ENCODE results near the gene RIC8B.

RIC8B gene

DNA sequence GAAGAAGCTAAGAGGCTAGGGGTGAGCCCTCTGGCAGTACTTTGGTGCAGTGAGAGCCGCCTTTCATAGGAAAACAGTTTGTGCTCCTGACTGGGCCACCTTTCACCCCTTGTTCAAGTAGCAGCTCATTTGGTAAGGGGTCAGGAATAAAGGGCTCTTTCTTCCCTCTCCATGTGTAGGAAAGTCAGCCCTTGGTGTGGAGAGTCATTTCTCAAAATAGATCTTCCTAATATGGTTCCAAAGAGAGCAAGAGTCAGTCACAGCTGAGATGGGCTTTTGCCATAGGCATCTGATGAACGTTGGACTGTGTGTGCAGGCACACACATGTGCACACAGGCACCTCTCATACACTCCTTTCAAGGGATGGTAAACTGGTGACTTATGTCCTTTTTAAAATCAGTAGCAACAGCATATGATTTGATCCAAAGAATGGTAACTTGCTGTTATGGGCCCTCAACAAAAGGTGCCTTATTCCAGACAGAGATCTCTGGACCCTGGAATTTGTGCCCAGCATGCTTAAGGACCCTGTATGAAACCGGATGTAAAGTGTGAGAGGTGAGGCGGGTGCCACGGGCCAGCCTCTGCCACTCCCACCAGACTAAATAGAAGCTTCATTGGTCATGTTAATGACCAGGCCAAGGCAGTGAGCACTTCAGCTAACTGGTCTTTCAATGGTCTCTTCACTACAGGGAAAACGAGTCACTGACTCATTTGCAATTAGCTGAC lies 16.7 kb upstream of the RIC8B start:
- in situ Hi-C loops (cut with MboI; ENCODE audit: low pct_unique_long_range_greater_than_20kb, low sequenced_read_pairs, unreplicated experiment), result no loop called here
- DNase-seq (ENCODE audit: low spot score), result no peak
- TF ChIP-seq, protein P1, sequence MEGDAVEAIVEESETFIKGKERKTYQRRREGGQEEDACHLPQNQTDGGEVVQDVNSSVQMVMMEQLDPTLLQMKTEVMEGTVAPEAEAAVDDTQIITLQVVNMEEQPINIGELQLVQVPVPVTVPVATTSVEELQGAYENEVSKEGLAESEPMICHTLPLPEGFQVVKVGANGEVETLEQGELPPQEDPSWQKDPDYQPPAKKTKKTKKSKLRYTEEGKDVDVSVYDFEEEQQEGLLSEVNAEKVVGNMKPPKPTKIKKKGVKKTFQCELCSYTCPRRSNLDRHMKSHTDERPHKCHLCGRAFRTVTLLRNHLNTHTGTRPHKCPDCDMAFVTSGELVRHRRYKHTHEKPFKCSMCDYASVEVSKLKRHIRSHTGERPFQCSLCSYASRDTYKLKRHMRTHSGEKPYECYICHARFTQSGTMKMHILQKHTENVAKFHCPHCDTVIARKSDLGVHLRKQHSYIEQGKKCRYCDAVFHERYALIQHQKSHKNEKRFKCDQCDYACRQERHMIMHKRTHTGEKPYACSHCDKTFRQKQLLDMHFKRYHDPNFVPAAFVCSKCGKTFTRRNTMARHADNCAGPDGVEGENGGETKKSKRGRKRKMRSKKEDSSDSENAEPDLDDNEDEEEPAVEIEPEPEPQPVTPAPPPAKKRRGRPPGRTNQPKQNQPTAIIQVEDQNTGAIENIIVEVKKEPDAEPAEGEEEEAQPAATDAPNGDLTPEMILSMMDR (IDR thresholded peaks at IDR 0.05; ENCODE audit: extremely low read depth, insufficient read depth, missing control alignments), result no peak

DNA sequence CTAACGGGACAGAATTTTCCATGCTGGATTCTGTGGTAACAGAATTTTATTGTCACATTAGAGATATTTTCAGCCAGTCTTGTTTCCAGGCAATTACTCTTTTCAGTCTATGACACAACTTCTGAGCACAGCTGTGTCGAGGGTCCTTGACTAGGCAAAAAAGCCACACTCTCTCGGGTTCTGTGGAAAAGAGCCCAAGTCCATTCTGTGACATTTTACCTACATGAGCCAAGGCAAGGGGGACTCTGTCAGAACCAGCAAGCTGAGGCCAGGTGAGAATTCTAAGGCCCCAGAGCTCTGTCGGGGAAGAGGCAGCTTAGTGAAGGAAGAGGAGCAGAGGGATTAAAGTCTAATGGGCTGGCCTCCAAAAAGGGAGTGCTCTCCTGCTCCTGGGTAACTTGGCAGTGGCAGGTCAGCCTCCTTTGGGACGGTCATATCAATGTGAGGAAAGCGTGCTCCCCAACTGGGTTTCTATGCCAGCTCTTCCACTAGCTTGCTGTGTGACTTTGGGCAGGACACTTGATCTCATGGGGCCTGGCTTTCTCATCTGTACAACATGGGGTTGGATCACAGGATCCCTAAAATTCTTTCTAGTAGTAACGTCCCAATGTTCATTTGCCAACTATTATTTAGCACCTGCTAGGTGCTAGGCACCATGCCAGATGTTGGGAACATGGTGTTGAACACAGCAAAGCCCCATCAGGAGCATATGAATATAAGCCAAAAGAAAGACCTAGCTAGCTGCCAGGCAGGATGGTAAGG lies 16.0 kb upstream of the RIC8B start:
- in situ Hi-C loops (cut with MboI; ENCODE audit: low pct_unique_long_range_greater_than_20kb, low sequenced_read_pairs, unreplicated experiment), result no loop called here
- TF ChIP-seq, protein P1 (IDR thresholded peaks at IDR 0.05; ENCODE audit: extremely low read depth, insufficient read depth, missing control alignments), result no peak
- DNase-seq (ENCODE audit: low spot score), result no peak

DNA sequence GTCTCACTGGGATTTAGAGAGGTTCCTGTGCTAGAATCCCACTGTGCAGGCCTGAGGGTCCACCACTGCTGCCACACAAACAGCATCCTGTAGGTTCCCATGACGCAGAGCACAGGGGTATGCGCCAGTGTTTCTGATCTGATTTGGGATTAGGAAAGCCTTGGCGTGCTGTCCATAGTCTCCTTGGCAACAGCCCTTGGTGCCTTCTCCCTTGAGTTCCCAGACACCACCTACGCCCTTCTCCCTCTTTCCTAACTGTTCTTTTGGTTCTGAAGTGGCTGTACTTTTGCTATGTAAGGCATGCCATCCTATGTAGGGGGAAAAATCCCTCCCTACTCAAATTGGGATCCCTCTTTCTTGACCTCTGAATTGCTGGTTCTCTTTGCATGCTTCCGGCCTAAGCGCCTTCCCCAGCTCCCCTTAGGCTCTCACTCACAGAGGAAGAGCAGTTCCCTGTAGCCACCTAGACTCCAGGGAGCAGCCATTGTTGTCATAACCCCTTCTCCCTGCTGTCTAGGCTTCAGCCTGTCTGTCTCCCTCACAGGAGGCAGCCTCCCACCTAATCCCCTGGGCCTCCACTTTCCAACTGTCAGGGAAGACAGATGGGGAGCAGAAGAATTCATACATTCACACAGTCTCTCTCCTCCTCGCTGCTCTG lies 14.8 kb upstream of the RIC8B start:
- no peak for DNase-seq (ENCODE audit: low spot score)
- in situ Hi-C loops (cut with MboI; ENCODE audit: low pct_unique_long_range_greater_than_20kb, low sequenced_read_pairs, unreplicated experiment), result no loop called here
- TF ChIP-seq, protein P1 (IDR thresholded peaks at IDR 0.05; ENCODE audit: extremely low read depth, insufficient read depth, missing control alignments), result no peak

DNA sequence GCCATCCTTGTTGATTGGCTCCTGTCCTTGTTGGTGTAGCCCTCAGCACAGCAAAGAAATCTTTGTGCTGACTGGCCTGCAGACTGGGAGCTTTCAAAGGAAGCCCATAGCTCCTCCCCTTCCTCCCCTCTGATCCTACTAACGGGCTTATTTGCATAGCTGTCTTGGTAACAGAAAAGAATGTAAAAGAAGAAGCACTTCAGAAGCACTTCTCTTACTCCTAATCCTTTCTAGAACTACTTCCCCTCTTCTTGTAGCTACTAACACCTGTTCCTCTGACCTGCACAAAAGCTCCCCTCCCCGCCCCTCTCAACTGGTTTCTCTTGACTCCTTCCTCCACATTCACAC lies 14.3 kb upstream of the RIC8B start:
- in situ Hi-C loops (cut with MboI; ENCODE audit: low pct_unique_long_range_greater_than_20kb, low sequenced_read_pairs, unreplicated experiment), result no loop called here
- peak; percentile 64 for DNase-seq (ENCODE audit: low spot score)
- TF ChIP-seq, protein P1 (IDR thresholded peaks at IDR 0.05; ENCODE audit: extremely low read depth, insufficient read depth, missing control alignments), result no peak

DNA sequence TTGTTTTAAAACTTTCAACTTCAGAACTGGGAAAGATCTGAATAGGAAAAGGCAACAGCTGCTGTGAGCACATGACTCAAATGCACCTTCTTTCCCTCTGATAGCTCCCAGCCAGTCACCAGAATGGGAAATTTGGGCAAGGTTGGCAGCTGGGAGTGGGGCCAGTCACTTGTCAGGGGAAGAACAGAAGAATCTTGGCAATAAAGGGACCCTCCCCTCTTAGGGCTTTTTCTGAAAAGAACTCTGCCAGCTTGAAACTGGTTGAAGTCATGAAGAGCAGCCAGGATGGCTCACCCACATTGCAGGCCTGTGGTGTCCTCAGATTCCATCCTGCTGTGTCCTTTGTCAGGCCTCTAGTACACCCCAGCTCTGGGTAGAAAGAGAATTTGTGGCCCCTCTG lies 10.3 kb upstream of the RIC8B start:
- TF ChIP-seq, protein P1 (IDR thresholded peaks at IDR 0.05; ENCODE audit: extremely low read depth, insufficient read depth, missing control alignments), result no peak
- no peak for DNase-seq (ENCODE audit: low spot score)
- in situ Hi-C loops (cut with MboI; ENCODE audit: low pct_unique_long_range_greater_than_20kb, low sequenced_read_pairs, unreplicated experiment), result no loop called here

DNA sequence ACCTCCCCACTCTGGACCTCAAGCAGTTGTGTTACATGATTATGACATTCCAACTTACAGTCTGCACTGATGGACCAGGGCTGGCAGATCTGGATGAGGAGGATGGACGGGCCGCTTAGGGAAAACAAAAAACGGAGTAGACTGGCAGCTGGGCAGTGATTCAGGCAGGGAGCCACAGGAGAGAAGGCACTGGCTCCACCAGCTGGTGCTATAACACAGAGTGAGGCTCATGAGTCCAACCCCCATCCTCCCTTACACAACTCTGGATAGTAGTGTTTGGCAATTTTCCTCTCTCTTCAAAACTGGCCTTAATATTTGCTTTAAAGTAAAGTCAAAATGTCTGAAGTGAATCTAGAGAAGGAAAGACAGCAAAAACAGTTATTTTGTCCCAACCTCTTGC lies 9.7 kb upstream of the RIC8B start:
- TF ChIP-seq, protein P1 (IDR thresholded peaks at IDR 0.05; ENCODE audit: extremely low read depth, insufficient read depth, missing control alignments), result no peak
- no peak for DNase-seq (ENCODE audit: low spot score)
- in situ Hi-C loops (cut with MboI; ENCODE audit: low pct_unique_long_range_greater_than_20kb, low sequenced_read_pairs, unreplicated experiment), result no loop called here

All from GM13977 (cell line).